ENCODE data around the gene FREM2. TPM values are rescaled to one million over a fixed set of nuclear protein-coding genes. Genes with fewer than 3 reads are reported as not detected.

The FREM2 gene
- polyA plus RNA-seq, 12 donors: 7.3 to 19.9 (median 11.1) TPM; not detected in 1

GRCh38 chr13:38755793-38756192 lies 68.9 kb downstream of the FREM2 start:
- peak; percentile 2 for DNase-seq

GRCh38 chr13:38758277-38758676 lies 71.4 kb downstream of the FREM2 start:
- DNase-seq: no peak

- DNase-seq: no peak
These were observed 72.5 kb downstream of the FREM2 start for GRCh38 chr13:38759390-38759789.

GRCh38 chr13:38763446-38764381 lies 76.8 kb downstream of the FREM2 start:
- peak; percentile 12 for DNase-seq

GRCh38 chr13:38766799-38767198 lies 79.9 kb downstream of the FREM2 start:
- DNase-seq: no peak

GRCh38 chr13:38767506-38768265 lies 80.8 kb downstream of the FREM2 start:
- DNase-seq: no peak

GRCh38 chr13:38769526-38769925 lies 82.6 kb downstream of the FREM2 start:
- no peak for DNase-seq

GRCh38 chr13:38775085-38775484 lies 88.2 kb downstream of the FREM2 start:
- no peak for DNase-seq

- DNase-seq: no peak
These were observed 90.7 kb downstream of the FREM2 start for GRCh38 chr13:38777347-38778119.

GRCh38 chr13:38781539-38781938 lies 94.7 kb downstream of the FREM2 start:
- no peak for DNase-seq

GRCh38 chr13:38784036-38784880 lies 97.4 kb downstream of the FREM2 start:
- DNase-seq: peak; percentile 7

- DNase-seq: no peak
These were observed 98.2 kb downstream of the FREM2 start for GRCh38 chr13:38785042-38785441.

GRCh38 chr13:38785490-38785889 lies 98.6 kb downstream of the FREM2 start:
- no peak for DNase-seq

GRCh38 chr13:38787550-38787949 lies 100.7 kb downstream of the FREM2 start:
- no peak for DNase-seq

GRCh38 chr13:38796890-38797289 lies 110.0 kb downstream of the FREM2 start:
- DNase-seq: no peak

- no peak for DNase-seq
These were observed 116.7 kb downstream of the FREM2 start for GRCh38 chr13:38803531-38803930.

- DNase-seq: no peak
These were observed 117.2 kb downstream of the FREM2 start for GRCh38 chr13:38804061-38804460.

- DNase-seq: no peak
These were observed 117.7 kb downstream of the FREM2 start for GRCh38 chr13:38804536-38804935.

- DNase-seq: no peak
These were observed 127.5 kb downstream of the FREM2 start for GRCh38 chr13:38814331-38814730.

- peak; percentile 2 for DNase-seq
These were observed 132.2 kb downstream of the FREM2 start for GRCh38 chr13:38819053-38819452.

- no peak for DNase-seq
These were observed 132.7 kb downstream of the FREM2 start for GRCh38 chr13:38819596-38819995.

All from muscle of arm (tissue), 12 donors.